Left renal pelvis (tissue), 4 donors: Measurements from ENCODE around the gene PAX8. TPM values are rescaled to one million over a fixed set of nuclear protein-coding genes. Genes with fewer than 3 reads are reported as not detected.
A peak's percentile ranks its signal among the peaks of the same experiment; 100 is the strongest.
"Not testable (repeated sequence)": the region's sequence is repeated elsewhere in the genome, so short reads cannot be mapped to it uniquely, and the experiment has no call there.

Experiments used
- DNase-seq, 4 donors: peaks; one replicate each; pipeline ENCODE4 v3.0.0-alpha.2; 2013; ENCODE audit warnings: low read depth in 4 of 4, low spot score in 3 of 4
- polyA plus RNA-seq, 4 donors: library from polyadenylated mRNA; unstranded; fragments of 120-200 nt; gene quantifications; one replicate each; pipeline ENCODE4 v1.2.1, GENCODE V29; 2013; ENCODE audit not compliant: insufficient read length in 4 of 4

PAX8 gene
- polyA plus RNA-seq, 4 donors = 4.3 to 528 (median 285) TPM

- not testable (repeated sequence) for DNase-seq
Measured at GRCh38 chr2:113297590-113297989, 18.9 kb upstream of the PAX8 start.

- DNase-seq = no peak
Measured at GRCh38 chr2:113291191-113291590, 12.5 kb upstream of the PAX8 start.

- not testable (repeated sequence) for DNase-seq
Measured at GRCh38 chr2:113288674-113289149, 10.0 kb upstream of the PAX8 start.

GRCh38 chr2:113288117-113288673 is 9.5 kb upstream of the PAX8 start:
- not testable (repeated sequence) for DNase-seq

GRCh38 chr2:113285816-113286215 is 7.1 kb upstream of the PAX8 start:
- no peak for DNase-seq

GRCh38 chr2:113284999-113285398 is 6.3 kb upstream of the PAX8 start:
- DNase-seq = not testable (repeated sequence)

- DNase-seq = no peak
Measured at GRCh38 chr2:113284476-113284875, 5.8 kb upstream of the PAX8 start.

- DNase-seq = no peak
Measured at GRCh38 chr2:113283704-113284284, 5.1 kb upstream of the PAX8 start.

- peak in 1 of 4 donors; percentile 69 for DNase-seq
Measured at GRCh38 chr2:113282747-113283533, 4.2 kb upstream of the PAX8 start.

GRCh38 chr2:113281910-113282746 is 3.4 kb upstream of the PAX8 start:
- DNase-seq = no peak

GRCh38 chr2:113278073-113278741 is 514 bp downstream of the PAX8 start:
- DNase-seq = no peak

- no peak for DNase-seq
Measured at GRCh38 chr2:113277474-113278072, 1.1 kb downstream of the PAX8 start.

- DNase-seq = no peak
Measured at GRCh38 chr2:113276761-113277425, 1.8 kb downstream of the PAX8 start.

- no peak for DNase-seq
Measured at GRCh38 chr2:113276216-113276760, 2.4 kb downstream of the PAX8 start.

- no peak for DNase-seq
Measured at GRCh38 chr2:113275556-113276215, 3.0 kb downstream of the PAX8 start.

GRCh38 chr2:113274432-113274831 is 4.3 kb downstream of the PAX8 start:
- DNase-seq = no peak

GRCh38 chr2:113273981-113274380 is 4.7 kb downstream of the PAX8 start:
- DNase-seq = no peak

- no peak for DNase-seq
Measured at GRCh38 chr2:113273027-113273551, 5.6 kb downstream of the PAX8 start.
